Measurements from ENCODE around the gene GLIPR1. TPM values are rescaled to one million over a fixed set of nuclear protein-coding genes. Genes with fewer than 3 reads are reported as not detected.
"Not testable (repeated sequence)": the region's sequence is repeated elsewhere in the genome, so short reads cannot be mapped to it uniquely, and the experiment has no call there.

Gene GLIPR1
- total RNA-seq, 1 donor from 2014 or later = 2.9 TPM

GRCh38 chr12:75508159-75508558 lies 27.6 kb downstream of the GLIPR1 start:
- FAIRE-seq = no peak

GRCh38 chr12:75509621-75510020 lies 29.1 kb downstream of the GLIPR1 start:
- FAIRE-seq = no peak

More at GRCh38 chr12:75508159-75508558, 27.6 kb downstream of the GLIPR1 start:
- DNase-seq (ENCODE audit: low spot score in 2 of 2) = no peak

GRCh38 chr12:75511116-75512048 lies 30.8 kb downstream of the GLIPR1 start, which contains the start of gene KRR1:
TSS of gene KRR1 (minus strand) at chr12:75511609. CDS start at chr12:75511597, 12 bp downstream.
- peak; percentile 56 to 59 for DNase-seq (ENCODE audit: low spot score in 2 of 2)
- peak; percentile 39 for FAIRE-seq

More at GRCh38 chr12:75509621-75510020, 29.1 kb downstream of the GLIPR1 start:
- no peak for DNase-seq (ENCODE audit: low spot score in 2 of 2)

GRCh38 chr12:75521224-75521623 lies 40.7 kb downstream of the GLIPR1 start:
- not testable (repeated sequence) for FAIRE-seq; DNase-seq (ENCODE audit: low spot score in 2 of 2)

GRCh38 chr12:75522124-75522523 lies 41.6 kb downstream of the GLIPR1 start:
- DNase-seq (ENCODE audit: low spot score in 2 of 2); FAIRE-seq: not testable (repeated sequence)

GRCh38 chr12:75525263-75525662 lies 44.7 kb downstream of the GLIPR1 start:
- DNase-seq (ENCODE audit: low spot score in 2 of 2) (no peak), FAIRE-seq (no peak)

GRCh38 chr12:75526655-75527511 lies 46.3 kb downstream of the GLIPR1 start:
- FAIRE-seq = no peak

GRCh38 chr12:75528272-75528671 lies 47.7 kb downstream of the GLIPR1 start:
- DNase-seq (ENCODE audit: low spot score in 2 of 2) (no peak), FAIRE-seq (no peak)

More at GRCh38 chr12:75526655-75527511, 46.3 kb downstream of the GLIPR1 start:
- DNase-seq (ENCODE audit: low spot score in 2 of 2) = peak; percentile 5 to 24

GRCh38 chr12:75528692-75529091 lies 48.1 kb downstream of the GLIPR1 start:
- FAIRE-seq = no peak

GRCh38 chr12:75529316-75529715 lies 48.8 kb downstream of the GLIPR1 start:
- no peak for DNase-seq (ENCODE audit: low spot score in 2 of 2)
- no peak for FAIRE-seq

More at GRCh38 chr12:75528692-75529091, 48.1 kb downstream of the GLIPR1 start:
- no peak for DNase-seq (ENCODE audit: low spot score in 2 of 2)

- no peak for FAIRE-seq
- no peak for DNase-seq (ENCODE audit: low spot score in 2 of 2)
Observed at GRCh38 chr12:75529826-75530225, 49.3 kb downstream of the GLIPR1 start.

- DNase-seq (ENCODE audit: low spot score in 2 of 2) (no peak), FAIRE-seq (no peak)
Observed at GRCh38 chr12:75533239-75533638, 52.7 kb downstream of the GLIPR1 start.

- no peak for FAIRE-seq
- DNase-seq (ENCODE audit: low spot score in 2 of 2) = no peak
Observed at GRCh38 chr12:75539889-75540288, 59.3 kb downstream of the GLIPR1 start.

- FAIRE-seq = no peak
Observed at GRCh38 chr12:75542942-75543341, 62.4 kb downstream of the GLIPR1 start.

GRCh38 chr12:75543529-75543928 lies 63.0 kb downstream of the GLIPR1 start:
- DNase-seq (ENCODE audit: low spot score in 2 of 2) (no peak), FAIRE-seq (peak; percentile 10)

More at GRCh38 chr12:75542942-75543341, 62.4 kb downstream of the GLIPR1 start:
- no peak for DNase-seq (ENCODE audit: low spot score in 2 of 2)

- FAIRE-seq (no peak), DNase-seq (ENCODE audit: low spot score in 2 of 2) (no peak)
Observed at GRCh38 chr12:75545636-75546035, 65.1 kb downstream of the GLIPR1 start.

GRCh38 chr12:75548879-75549278 lies 68.3 kb downstream of the GLIPR1 start:
- DNase-seq (ENCODE audit: low spot score in 2 of 2) = no peak
- no peak for FAIRE-seq

- FAIRE-seq = no peak
- no peak for DNase-seq (ENCODE audit: low spot score in 2 of 2)
Observed at GRCh38 chr12:75549989-75550388, 69.4 kb downstream of the GLIPR1 start.

GRCh38 chr12:75550401-75551240 lies 70.1 kb downstream of the GLIPR1 start:
- FAIRE-seq = no peak
- DNase-seq (ENCODE audit: low spot score in 2 of 2) = no peak

GRCh38 chr12:75551477-75551876 lies 70.9 kb downstream of the GLIPR1 start:
- FAIRE-seq (no peak), DNase-seq (ENCODE audit: low spot score in 2 of 2) (no peak)

All from frontal cortex (tissue), 4 donors.